DND-41 (cell line): Measurements from ENCODE around the gene DPH6.

Experiments
- EZH2 ChIP-seq: IDR thresholded peaks from 3 replicates; pipeline ENCODE4 v1.6.1; 2012; ENCODE audit warnings: borderline replicate concordance, low read depth, mild to moderate bottlenecking, moderate library complexity, low read length, inconsistent platforms; ENCODE audit not compliant: severe bottlenecking
- TF ChIP-seq, protein P1 (sequence below): IDR thresholded peaks from 2 replicates; pipeline ENCODE4 v1.5.1; 2012; ENCODE audit warnings: borderline replicate concordance, low read length, moderate library complexity, mild to moderate bottlenecking; ENCODE audit not compliant: poor library complexity, severe bottlenecking; ENCODE audit errors: extremely low read depth

DNA sequence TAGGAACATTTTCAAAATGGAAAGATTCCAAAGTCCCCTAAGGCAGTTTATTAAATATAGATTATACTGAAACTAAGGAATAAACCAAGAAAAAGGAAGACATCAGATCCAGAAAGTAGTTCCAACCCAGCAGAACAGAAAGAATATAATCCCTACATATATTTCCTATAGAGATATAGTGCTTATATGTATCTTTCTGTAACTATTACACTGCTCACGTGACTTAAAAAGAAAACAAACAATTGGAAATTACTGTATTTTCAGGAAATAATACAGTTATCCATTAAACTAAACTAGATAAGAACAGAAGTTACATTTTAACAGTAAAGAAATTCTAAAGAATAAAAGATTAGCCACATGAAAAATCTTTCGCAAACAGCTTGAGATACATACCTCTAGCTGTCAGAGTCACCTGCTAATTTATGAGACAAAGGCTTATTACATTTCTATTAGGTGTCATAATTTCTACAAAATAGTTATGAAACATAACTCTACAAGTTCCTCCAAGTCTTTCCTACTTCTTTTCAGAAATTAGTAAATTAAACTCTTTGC lies 10.5 kb downstream of the DPH6 start:
- TF ChIP-seq, protein P1, sequence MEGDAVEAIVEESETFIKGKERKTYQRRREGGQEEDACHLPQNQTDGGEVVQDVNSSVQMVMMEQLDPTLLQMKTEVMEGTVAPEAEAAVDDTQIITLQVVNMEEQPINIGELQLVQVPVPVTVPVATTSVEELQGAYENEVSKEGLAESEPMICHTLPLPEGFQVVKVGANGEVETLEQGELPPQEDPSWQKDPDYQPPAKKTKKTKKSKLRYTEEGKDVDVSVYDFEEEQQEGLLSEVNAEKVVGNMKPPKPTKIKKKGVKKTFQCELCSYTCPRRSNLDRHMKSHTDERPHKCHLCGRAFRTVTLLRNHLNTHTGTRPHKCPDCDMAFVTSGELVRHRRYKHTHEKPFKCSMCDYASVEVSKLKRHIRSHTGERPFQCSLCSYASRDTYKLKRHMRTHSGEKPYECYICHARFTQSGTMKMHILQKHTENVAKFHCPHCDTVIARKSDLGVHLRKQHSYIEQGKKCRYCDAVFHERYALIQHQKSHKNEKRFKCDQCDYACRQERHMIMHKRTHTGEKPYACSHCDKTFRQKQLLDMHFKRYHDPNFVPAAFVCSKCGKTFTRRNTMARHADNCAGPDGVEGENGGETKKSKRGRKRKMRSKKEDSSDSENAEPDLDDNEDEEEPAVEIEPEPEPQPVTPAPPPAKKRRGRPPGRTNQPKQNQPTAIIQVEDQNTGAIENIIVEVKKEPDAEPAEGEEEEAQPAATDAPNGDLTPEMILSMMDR, result no peak
- no peak for TF ChIP-seq EZH2
